ENCODE results near the gene PIK3R5. TPM values are rescaled to one million over a fixed set of nuclear protein-coding genes. Genes with fewer than 3 reads are reported as not detected.

The PIK3R5 gene
- total RNA-seq, 1 experiment from 2014 or later = 2.5 TPM

- no peak overlapping the region for H3K9ac ChIP-seq (ENCODE audit: low read length)
- POLR2A ChIA-PET = no interaction called here
- no TSS peak for BruUV-seq (replicated peaks)
- H4K20me1 ChIP-seq (ENCODE audit: insufficient read depth) = no peaks in the 10 kb centered on the region
- DNase-seq (ENCODE audit: low read depth, low spot score) = no peak
- H3K4me3 ChIP-seq (replicated peaks in 1 of 2; ENCODE audit: low read depth in 1 of 2, low read length in 2 of 2) = no peak overlapping the region
- CTCF ChIA-PET = no interaction called here
- no peaks in the 10 kb centered on the region for H3K9me2 ChIP-seq (ENCODE audit: insufficient read depth)
- H3K9me3 ChIP-seq (ENCODE audit: control insufficient read depth in 1 of 2, insufficient read depth in 1 of 2, low read depth in 1 of 2, low read length in 2 of 2) = no peaks in the 10 kb centered on the region
- no peak overlapping the region for H3K27ac ChIP-seq (ENCODE audit: low read depth, low read length)
- RAD21 ChIA-PET (ENCODE audit: low non-redundant PET in 1 of 2, low total read pairs in 2 of 2, uncharacterized antibody in 2 of 2, unreplicated experiment in 2 of 2) = no interaction called here
- peaks cover 10% of the 10 kb centered on the region; the same call in 1 of the 2 replicates for H3K27me3 ChIP-seq (ENCODE audit: insufficient read depth, low read length)
- no peak for ATAC-seq
- no peaks in the 10 kb centered on the region for H3K79me2 ChIP-seq (ENCODE audit: insufficient read depth, low read length)
- no peaks in the 10 kb centered on the region for H3K36me3 ChIP-seq (ENCODE audit: control insufficient read depth in 1 of 2, insufficient read depth in 2 of 2, low read length in 2 of 2)
- no peak overlapping the region for H2AFZ ChIP-seq (ENCODE audit: low read depth, low read length, poor library complexity, severe bottlenecking)
- H3K4me2 ChIP-seq (ENCODE audit: low read length) = no peak overlapping the region
- no peaks in the 10 kb centered on the region for H3K4me1 ChIP-seq (ENCODE audit: control insufficient read depth in 1 of 2, insufficient read depth in 2 of 2, low read length in 2 of 2)
- intact Hi-C loops (cut with micrococcal nuclease) = no loop called here
- TF ChIP-seq POLR2AphosphoS5 (IDR thresholded peaks at IDR 0.05; ENCODE audit: low read depth, low read length) (no peak), SP1 (IDR thresholded peaks at IDR 0.05; ENCODE audit: low read depth) (no peak), CEBPB (IDR thresholded peaks at IDR 0.05; ENCODE audit: low read depth) (no peak), SRF (IDR thresholded peaks at IDR 0.05; ENCODE audit: low read depth) (no peak)
Measured at GRCh38 chr17:8953156-8953885, 12.2 kb downstream of the PIK3R5 start.

GRCh38 chr17:8952191-8952590 lies 13.3 kb downstream of the PIK3R5 start:
- intact Hi-C loops (cut with micrococcal nuclease) = no loop called here
- no TSS peak for BruUV-seq (replicated peaks)
- no peak overlapping the region for H3K4me3 ChIP-seq (replicated peaks in 1 of 2; ENCODE audit: low read depth in 1 of 2, low read length in 2 of 2)
- no peaks in the 10 kb centered on the region for H3K9me2 ChIP-seq (ENCODE audit: insufficient read depth)
- ChIA-PET RAD21 (ENCODE audit: low non-redundant PET in 1 of 2, low total read pairs in 2 of 2, uncharacterized antibody in 2 of 2, unreplicated experiment in 2 of 2) (no interaction called here), POLR2A (no interaction called here), CTCF (no interaction called here)
- H3K9ac ChIP-seq (ENCODE audit: low read length) = no peak overlapping the region
- no peak overlapping the region for H2AFZ ChIP-seq (ENCODE audit: low read depth, low read length, poor library complexity, severe bottlenecking)
- ATAC-seq = no peak
- no peak for TF ChIP-seq SRF (IDR thresholded peaks at IDR 0.05; ENCODE audit: low read depth)
- TF ChIP-seq ZNF274 (IDR thresholded peaks at IDR 0.05; ENCODE audit: low read depth, low read length) = no peak
- no peak for TF ChIP-seq YY1 (IDR thresholded peaks at IDR 0.05; ENCODE audit: extremely low read depth, insufficient replicate concordance, low read depth, low read length)
- TF ChIP-seq EGR1 (IDR thresholded peaks at IDR 0.05; ENCODE audit: low read depth) = no peak
- TF ChIP-seq CEBPB (IDR thresholded peaks at IDR 0.05; ENCODE audit: low read depth) = no peak
- TF ChIP-seq ELF1 (IDR thresholded peaks at IDR 0.05; ENCODE audit: borderline replicate concordance, low read depth) = no peak
- no peak for DNase-seq (ENCODE audit: low read depth, low spot score)
- H3K79me2 ChIP-seq (ENCODE audit: insufficient read depth, low read length) = no peaks in the 10 kb centered on the region
- H3K27me3 ChIP-seq (ENCODE audit: insufficient read depth, low read length) = peaks cover 10% of the 10 kb centered on the region; the same call in 1 of the 2 replicates
- H3K4me2 ChIP-seq (ENCODE audit: low read length) = no peak overlapping the region
- peaks cover 0 to 3% of the 10 kb centered on the region in 2 experiments; a peak in 1 of 4 replicates for H3K4me1 ChIP-seq (ENCODE audit: control insufficient read depth in 1 of 2, insufficient read depth in 2 of 2, low read length in 2 of 2)
- H3K36me3 ChIP-seq (ENCODE audit: control insufficient read depth in 1 of 2, insufficient read depth in 2 of 2, low read length in 2 of 2) = no peaks in the 10 kb centered on the region
- H3K27ac ChIP-seq (ENCODE audit: low read depth, low read length) = no peak overlapping the region
- no peaks in the 10 kb centered on the region for H4K20me1 ChIP-seq (ENCODE audit: insufficient read depth)
- no peaks in the 10 kb centered on the region for H3K9me3 ChIP-seq (ENCODE audit: control insufficient read depth in 1 of 2, insufficient read depth in 1 of 2, low read depth in 1 of 2, low read length in 2 of 2)

All from HCT116 (cell line).